ENCODE data around the gene NDEL1. TPM values are rescaled to one million over a fixed set of nuclear protein-coding genes. Genes with fewer than 3 reads are reported as not detected.

The NDEL1 gene
- total and polyA plus RNA-seq, 4 donors: 15.3 to 52.3 (median 35.4) TPM

GRCh38 chr17:8481089-8481488 is 45.4 kb downstream of the NDEL1 start:
- no peak for DNase-seq (ENCODE audit: low spot score)
- no peak overlapping the region for H3K27ac ChIP-seq (ENCODE audit: low read depth in 1 of 2, low read length in 2 of 2)
- WGBS: 96% methylated on average over 21 of the region's 22 CpGs
- peaks cover 3 to 23% (median 16%) of the 10 kb centered on the region in 4 donors for H3K4me1 ChIP-seq (ENCODE audit: control insufficient read depth in 4 of 4, insufficient read depth in 4 of 4, low read length in 3 of 4)
- no peak overlapping the region for H3K9ac ChIP-seq (ENCODE audit: low read depth in 1 of 2, low read length in 2 of 2)
- no peaks in the 10 kb centered on the region for H3K27me3 ChIP-seq (ENCODE audit: control insufficient read depth in 4 of 4, insufficient read depth in 4 of 4, low read length in 3 of 4)
- TF ChIP-seq JUND (IDR thresholded peaks at IDR 0.05): no peak
- no peak for TF ChIP-seq GABPA (IDR thresholded peaks at IDR 0.05 in 1 of 2, conservative IDR thresholded peaks at IDR 0.05 in 1 of 2)
- TF ChIP-seq SP1 (IDR thresholded peaks at IDR 0.05): no peak
- TF ChIP-seq CTCF (IDR thresholded peaks at IDR 0.05; ENCODE audit: low read depth, low read length, missing input control): no peak
- no peak for TF ChIP-seq RXRA (IDR thresholded peaks at IDR 0.05)
- TF ChIP-seq EGR1 (IDR thresholded peaks at IDR 0.05; ENCODE audit: low read depth in 2 of 2): no peak
- TF ChIP-seq TAF1 (conservative IDR thresholded peaks at IDR 0.05): no peak
- no peak for TF ChIP-seq NR2F2 (IDR thresholded peaks at IDR 0.05)
- no peak for TF ChIP-seq HNF4A (conservative IDR thresholded peaks at IDR 0.05)
- TF ChIP-seq FOXA2 (IDR thresholded peaks at IDR 0.05): no peak
- TF ChIP-seq REST (IDR thresholded peaks at IDR 0.05): no peak
- no peak for TF ChIP-seq ATF3 (IDR thresholded peaks at IDR 0.05)
- TF ChIP-seq YY1 (IDR thresholded peaks at IDR 0.05): no peak
- TF ChIP-seq RAD21 (IDR thresholded peaks at IDR 0.05): no peak
- TF ChIP-seq MAX (IDR thresholded peaks at IDR 0.05): no peak
- no peak for TF ChIP-seq FOXA1 (IDR thresholded peaks at IDR 0.05)
- no peak for TF ChIP-seq ZBTB33 (IDR thresholded peaks at IDR 0.05)
- no peak for TF ChIP-seq HNF4G (IDR thresholded peaks at IDR 0.05)
- H3K9me3 ChIP-seq (ENCODE audit: control insufficient read depth in 4 of 4, low read length in 3 of 4): no peaks in the 10 kb centered on the region
- H3K36me3 ChIP-seq (ENCODE audit: control insufficient read depth in 4 of 4, insufficient read depth in 3 of 4, low read depth in 1 of 4, low read length in 3 of 4): peaks cover 0 to 41% (median 25%) of the 10 kb centered on the region in 4 donors
- H3K4me3 ChIP-seq (ENCODE audit: low read depth in 1 of 3, low read length in 3 of 3): no peak overlapping the region
